GM12892 (cell line): Measurements from ENCODE around the gene UCHL3.

Experiments used
- POLR2A ChIP-seq: IDR thresholded peaks from 2 replicates; pipeline ENCODE4 v1.6.1; 2011; ENCODE audit warnings: low read depth, low read length, control low read depth
- POLR2AphosphoS5 ChIP-seq: IDR thresholded peaks from 2 replicates; pipeline ENCODE4 v1.6.1; 2011; ENCODE audit warnings: low read depth, low read length, control low read depth
- TAF1 ChIP-seq: IDR thresholded peaks from 2 replicates; pipeline ENCODE4 v1.6.1; 2011; ENCODE audit warnings: low read depth, mild to moderate bottlenecking, control low read depth, low read length, borderline replicate concordance

DNA sequence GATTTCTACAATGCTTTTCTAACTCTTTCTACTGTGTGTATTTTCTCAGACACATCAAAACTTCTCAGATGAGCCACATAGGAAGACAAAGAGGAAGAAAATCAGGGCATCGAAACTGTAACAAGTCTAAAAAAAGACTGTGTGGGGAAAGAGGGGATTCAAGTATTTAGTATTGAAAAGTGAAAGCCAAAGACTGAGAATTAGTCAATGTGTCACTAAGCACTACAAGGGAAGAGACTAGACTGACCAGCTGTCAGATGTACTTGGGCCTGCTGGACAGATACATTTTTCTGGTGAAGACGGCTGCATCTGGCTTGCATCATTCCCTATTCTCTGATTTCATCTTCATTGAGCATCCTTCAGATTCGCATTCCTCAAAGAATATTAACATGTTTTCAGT, 37.3 kb upstream of the UCHL3 start:
- TF ChIP-seq POLR2A = no peak
- TF ChIP-seq POLR2AphosphoS5 = no peak
- TF ChIP-seq TAF1 = no peak
